HG02798 (cell line): Measurements from ENCODE around the gene SPACA4.
"Not testable (repeated sequence)": the region's sequence is repeated elsewhere in the genome, so short reads cannot be mapped to it uniquely, and the experiment has no call there.

Experiments
- ATAC-seq: cut with Tn5 transposase; IDR thresholded peaks from one replicate; pipeline ENCODE4 v1.9.1; 2021; ENCODE audit warnings: mild to moderate bottlenecking; ENCODE audit not compliant: unreplicated experiment, poor library complexity

The SPACA4 gene

DNA sequence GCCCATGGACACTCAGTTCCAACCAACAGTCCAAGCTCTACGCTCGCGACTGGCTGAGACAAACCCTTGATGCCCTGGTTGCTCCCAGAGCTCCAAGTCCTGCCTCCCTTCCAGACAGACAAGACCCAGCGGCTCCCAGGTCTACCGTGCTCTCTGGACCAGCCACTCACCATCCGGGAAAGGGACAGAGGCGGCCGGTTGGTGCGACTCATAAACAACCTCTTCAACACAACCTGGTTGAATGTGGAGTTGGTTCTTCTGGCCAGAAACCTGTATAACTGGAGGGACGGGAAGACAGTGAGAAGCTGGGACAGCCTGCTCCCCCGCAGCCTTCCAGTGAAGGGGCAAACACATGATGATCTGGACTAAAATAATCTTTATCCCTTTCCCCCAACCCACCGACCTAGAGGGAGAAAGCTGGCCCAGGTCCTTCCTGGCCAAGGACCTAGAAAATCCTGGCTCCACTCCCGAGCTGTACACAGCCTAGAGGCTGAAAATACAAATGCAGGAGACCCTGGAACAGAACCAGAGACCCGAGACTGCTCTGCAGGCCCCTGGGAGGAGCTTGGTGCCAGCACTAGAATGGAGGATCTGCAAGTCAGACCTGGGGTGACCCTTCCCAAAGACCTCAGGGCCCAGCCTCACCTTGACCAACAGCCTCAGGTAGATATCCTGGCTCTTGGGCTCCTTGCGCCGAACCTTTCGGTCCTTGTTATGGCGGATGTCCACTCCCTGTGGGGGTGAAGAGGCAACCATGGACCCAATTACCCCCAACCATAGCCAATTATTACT, 10.8 kb downstream of the SPACA4 start:
- ATAC-seq, result no peak

DNA sequence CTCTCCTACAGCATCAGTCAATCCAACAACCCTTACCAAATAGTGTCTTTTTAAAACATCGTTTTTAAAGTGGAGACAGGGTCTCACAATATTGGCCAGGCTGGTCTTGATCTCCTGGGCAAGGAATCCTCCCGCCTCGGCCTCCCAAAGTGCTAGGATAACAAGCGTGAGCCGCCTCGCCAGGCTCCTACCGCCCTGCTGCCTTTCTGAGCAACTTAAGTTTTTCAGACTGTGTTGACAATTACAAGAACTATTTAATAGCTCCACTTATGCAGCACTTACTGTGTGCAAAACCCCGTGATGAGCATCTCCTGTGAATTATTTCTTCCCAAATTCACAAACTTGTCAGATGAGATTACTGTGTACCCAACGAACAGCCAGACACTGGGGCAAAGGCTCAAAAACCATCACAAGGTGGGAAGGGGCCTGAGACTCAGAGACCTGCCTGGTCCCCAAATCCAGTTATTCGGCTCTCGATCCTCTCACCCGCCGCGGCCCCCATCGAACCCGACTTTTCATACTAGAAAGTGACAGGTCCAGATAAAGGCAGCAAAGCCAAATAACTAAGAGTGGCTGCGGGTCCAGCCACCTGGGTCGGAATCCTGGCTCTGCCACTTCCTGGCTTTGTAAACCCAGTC, 11.9 kb downstream of the SPACA4 start:
- no peak for ATAC-seq

DNA sequence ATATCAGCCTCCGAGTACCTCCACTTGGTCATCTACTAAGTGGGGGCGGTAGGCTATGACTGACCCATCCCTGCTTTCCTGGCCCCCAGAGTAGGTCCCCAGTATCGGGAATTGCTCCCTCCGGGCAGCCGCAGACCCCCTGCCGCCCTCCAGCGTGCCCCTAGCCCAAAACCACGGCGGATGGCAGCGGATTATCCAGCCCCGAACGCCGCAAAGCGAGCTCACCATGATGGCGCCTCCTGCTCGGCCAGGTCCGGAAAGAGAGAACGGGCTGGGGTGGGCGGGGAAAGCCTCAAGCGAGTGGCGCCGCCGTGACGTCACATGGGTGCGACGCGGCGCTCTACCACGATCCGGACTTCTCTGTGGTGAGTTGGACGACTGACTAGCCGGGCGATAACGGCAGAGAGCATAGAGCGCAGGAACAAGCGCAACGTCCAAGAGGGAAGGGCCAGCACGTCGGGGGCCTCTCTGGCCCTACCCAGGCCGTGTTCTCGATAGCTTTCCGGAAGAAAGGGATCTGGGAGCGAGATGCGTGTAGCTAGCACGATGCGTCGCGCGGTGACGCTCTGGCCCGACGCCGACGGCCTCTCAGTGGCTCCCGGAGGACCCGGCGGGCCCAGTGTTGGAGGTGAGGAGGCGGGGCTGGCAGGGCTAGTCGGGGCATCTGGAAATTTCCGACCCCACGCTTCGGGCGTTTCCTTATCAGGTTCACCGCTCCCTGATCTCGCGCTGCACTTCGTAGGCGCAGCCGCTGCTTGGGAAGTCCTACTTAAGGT, 12.6 kb downstream of the SPACA4 start, which contains the start of the genes RPL18 and SPHK2:
RPL18 (minus strand) TSS at position 263 of the 776 bp plus-strand sequence; CDS start at position 228, 35 bp downstream.
SPHK2 (plus strand) TSS at position 591 of the 776 bp plus-strand sequence. CDS start 1,009 bp downstream, outside the sequence.
- ATAC-seq, result peak; percentile 90

DNA sequence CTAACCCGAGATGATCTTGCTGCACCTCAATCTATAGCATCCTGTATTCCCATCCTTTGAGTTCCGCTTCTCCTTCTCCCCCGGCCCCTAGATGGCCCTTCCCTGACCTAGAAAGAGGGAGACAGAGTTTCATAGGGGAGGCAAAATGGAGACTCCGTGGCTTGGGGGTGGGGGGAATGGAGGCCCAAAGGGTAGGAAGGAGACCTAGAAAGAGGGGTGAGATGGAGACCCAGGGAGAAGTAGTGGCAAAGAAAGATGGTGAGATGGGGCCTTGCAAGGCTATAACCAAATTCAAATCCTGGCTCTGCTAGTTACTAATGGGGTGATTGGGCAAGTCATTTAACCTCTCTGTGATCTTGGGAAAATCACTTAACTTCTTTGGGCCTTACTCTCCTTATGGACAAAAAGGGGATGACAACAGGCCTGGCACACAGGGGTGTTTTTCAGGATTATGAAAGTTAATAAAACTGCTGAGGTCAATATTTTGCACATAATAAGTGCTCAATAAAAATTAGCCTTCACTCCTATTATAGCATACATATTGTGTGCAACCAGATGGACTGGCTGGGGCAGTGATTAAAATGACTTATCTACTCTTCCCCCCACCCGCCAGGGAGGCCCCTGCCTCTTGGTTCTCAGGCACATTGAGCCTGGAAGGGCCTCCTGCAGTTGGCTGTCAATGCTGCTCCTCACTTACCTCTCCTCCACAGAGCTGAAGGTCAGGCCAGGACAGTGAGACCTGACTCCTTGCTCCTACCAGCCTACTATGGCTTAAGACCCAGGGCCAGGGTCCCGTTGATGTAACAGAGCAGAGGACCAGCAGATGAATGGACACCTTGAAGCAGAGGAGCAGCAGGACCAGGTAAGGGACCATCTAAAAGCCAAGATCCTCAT, 13.4 kb downstream of the SPACA4 start:
- ATAC-seq, result no peak

DNA sequence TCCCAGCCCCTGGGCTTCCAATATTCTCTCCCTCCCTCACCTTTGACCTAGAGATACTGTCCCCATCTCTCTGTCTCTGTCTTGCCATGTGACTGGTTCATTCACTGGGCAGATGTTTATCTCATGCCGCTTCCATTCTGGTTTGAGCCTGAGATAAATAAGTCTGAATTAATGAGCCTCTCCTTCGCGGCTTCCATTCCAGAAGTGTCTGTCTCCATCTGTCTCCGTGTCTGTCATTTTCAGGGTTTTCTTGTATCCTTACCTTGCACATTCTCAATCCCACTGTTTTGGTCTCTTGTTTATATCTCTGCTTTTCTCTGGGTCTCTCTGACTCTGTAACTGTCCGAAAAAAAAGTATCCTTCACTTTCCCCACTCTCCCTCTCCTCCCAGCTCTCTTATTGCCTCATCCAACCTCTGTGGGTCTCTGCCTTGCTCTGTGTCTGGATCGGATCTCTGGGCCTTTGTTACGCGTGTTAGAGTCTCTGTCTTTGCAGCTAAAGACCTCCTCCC, 17.1 kb downstream of the SPACA4 start:
- ATAC-seq, result no peak

DNA sequence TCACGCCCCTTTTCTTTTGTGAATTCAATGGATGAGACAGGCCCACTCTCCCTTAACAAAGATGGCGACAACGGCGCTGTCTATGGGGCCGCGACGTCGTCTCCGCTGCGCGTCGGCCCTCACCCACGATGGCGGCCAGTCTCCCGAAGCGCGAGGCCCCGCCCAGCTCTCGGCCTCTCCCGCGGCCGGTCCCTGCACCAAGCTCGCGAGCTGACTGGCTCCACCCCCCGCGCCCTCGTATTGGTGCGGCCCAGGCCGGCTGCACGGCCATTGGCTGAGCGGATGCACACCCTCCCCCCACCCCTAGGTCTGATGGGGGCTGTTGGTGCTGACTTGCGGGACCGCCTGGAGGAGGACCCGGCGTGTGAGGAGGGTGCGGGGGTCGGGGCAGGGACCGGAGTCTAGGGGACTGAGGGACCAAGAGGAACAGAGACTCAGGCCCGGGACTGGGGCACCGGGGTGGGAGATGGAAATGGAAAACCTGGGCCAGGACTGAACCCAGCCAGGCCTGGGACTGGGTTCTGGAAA, 17.6 kb downstream of the SPACA4 start:
- peak; percentile 68 for ATAC-seq

DNA sequence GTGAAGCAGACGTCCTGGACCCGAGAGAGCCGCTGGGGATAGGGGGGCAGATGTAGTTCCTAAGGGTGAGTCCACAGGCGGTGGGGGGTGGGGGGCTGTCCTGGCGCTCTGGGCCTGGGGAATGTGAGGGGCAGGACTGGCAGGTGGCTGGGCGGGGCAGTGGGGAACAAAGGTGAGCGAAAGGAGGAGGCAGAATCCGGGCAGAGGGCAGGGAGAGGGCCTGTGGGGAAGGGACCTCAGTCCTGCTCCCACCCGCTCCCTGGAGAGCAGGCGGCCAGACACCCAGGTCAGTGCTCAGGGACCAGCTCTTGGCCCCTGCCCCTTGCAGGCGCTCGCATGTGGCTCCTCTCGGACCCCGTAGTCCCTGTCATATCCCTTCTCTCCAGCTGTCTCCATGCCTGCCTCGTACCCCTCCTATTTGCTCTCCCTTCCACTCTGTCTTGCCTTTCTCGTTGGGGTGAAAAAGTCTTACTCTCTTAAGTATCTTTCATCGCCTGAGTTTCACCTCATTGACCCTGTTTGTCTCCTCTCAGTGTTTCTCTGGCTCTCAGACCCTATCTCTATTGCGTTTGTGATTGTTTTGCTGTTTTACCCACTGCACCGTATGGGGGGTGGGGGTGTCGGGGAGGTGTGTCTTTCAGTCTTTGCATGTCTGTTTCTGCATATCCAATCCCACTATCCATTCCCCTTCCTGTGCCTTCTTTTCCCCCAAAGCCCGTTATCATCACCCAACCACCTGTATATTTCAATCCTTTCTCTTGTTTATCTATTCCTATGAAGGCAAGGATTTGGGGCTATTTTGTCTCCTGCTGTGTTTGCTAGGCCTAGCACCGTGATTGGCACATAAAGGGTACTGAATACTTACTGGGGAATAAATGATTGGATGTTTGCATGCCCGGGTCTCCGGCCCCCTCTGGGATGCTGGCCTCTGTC, 18.5 kb downstream of the SPACA4 start:
- ATAC-seq, result no peak

DNA sequence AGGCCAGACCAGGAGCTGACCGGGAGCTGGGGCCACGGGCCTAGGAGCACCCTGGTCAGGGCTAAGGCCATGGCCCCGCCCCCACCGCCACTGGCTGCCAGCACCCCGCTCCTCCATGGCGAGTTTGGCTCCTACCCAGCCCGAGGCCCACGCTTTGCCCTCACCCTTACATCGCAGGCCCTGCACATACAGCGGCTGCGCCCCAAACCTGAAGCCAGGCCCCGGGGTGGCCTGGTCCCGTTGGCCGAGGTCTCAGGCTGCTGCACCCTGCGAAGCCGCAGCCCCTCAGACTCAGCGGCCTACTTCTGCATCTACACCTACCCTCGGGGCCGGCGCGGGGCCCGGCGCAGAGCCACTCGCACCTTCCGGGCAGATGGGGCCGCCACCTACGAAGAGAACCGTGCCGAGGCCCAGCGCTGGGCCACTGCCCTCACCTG, 19.4 kb downstream of the SPACA4 start:
- no peak for ATAC-seq

DNA sequence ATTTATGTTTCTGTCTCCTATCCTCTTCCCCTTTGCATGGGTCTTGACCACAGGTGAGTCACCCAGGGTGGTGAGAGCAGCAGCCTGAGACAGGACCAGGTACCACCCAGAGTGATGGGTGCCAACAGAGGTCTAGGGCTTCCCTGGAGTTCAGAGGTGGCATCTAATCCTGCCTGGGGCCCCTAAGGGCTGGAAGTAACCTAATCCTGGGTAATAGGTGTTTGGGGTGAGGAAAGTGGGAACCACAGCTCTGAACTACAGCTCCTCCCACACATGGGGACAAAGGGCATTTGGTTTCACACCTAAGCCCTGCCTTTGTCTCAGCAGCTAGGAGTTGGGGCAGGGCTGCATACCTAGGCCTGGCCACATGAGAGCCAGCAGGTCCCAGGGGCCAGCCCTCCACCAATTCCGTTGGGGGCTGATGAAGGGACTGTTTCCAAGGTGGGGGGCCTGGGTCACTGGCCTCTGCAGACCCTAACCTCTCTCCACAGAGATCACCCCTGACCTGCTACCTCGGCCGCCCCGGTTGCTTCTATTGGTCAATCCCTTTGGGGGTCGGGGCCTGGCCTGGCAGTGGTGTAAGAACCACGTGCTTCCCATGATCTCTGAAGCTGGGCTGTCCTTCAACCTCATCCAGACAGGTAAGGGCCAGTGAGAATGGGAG, 20.8 kb downstream of the SPACA4 start:
- ATAC-seq, result no peak

DNA sequence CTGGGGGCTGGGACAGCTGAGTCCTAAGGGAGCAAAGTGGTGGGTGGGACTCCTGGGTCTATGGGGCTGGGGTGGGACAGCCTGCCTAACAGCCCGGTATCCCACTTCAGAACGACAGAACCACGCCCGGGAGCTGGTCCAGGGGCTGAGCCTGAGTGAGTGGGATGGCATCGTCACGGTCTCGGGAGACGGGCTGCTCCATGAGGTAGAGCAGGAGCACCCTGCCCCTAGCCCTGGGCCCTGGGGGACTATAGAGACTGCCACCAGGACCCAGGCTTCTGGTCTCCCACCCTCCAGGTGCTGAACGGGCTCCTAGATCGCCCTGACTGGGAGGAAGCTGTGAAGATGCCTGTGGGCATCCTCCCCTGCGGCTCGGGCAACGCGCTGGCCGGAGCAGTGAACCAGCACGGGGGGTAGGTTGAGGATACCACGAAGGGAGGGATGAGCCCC, 21.3 kb downstream of the SPACA4 start:
- no peak for ATAC-seq

DNA sequence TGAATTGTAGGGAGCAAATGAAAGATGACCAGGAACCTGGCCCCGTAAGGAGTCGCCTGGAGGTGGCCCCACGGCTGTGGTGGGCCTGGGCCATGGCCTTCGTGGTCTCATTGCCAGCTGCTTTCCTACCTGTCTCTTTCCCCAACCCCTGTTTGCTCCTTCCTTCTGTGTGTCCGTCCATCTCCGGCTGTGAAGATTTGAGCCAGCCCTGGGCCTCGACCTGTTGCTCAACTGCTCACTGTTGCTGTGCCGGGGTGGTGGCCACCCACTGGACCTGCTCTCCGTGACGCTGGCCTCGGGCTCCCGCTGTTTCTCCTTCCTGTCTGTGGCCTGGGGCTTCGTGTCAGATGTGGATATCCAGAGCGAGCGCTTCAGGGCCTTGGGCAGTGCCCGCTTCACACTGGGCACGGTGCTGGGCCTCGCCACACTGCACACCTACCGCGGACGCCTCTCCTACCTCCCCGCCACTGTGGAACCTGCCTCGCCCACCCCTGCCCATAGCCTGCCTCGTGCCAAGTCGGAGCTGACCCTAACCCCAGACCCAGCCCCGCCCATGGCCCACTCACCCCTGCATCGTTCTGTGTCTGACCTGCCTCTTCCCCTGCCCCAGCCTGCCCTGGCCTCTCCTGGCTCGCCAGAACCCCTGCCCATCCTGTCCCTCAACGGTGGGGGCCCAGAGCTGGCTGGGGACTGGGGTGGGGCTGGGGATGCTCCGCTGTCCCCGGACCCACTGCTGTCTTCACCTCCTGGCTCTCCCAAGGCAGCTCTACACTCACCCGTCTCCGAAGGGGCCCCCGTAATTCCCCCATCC, 22.1 kb downstream of the SPACA4 start:
- ATAC-seq, result no peak

DNA sequence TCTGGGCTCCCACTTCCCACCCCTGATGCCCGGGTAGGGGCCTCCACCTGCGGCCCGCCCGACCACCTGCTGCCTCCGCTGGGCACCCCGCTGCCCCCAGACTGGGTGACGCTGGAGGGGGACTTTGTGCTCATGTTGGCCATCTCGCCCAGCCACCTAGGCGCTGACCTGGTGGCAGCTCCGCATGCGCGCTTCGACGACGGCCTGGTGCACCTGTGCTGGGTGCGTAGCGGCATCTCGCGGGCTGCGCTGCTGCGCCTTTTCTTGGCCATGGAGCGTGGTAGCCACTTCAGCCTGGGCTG, 22.7 kb downstream of the SPACA4 start:
- no peak for ATAC-seq

DNA sequence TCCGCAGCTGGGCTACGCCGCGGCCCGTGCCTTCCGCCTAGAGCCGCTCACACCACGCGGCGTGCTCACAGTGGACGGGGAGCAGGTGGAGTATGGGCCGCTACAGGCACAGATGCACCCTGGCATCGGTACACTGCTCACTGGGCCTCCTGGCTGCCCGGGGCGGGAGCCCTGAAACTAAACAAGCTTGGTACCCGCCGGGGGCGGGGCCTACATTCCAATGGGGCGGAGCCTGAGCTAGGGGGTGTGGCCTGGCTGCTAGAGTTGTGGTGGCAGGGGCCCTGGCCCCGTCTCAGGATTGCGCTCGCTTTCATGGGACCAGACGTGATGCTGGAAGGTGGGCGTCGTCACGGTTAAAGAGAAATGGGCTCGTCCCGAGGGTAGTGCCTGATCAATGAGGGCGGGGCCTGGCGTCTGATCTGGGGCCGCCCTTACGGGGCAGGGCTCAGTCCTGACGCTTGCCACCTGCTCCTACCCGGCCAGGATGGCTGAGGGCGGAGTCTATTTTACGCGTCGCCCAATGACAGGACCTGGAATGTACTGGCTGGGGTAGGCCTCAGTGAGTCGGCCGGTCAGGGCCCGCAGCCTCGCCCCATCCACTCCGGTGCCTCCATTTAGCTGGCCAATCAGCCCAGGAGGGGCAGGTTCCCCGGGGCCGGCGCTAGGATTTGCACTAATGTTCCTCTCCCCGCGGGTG, 23.2 kb downstream of the SPACA4 start:
- no peak for ATAC-seq

DNA sequence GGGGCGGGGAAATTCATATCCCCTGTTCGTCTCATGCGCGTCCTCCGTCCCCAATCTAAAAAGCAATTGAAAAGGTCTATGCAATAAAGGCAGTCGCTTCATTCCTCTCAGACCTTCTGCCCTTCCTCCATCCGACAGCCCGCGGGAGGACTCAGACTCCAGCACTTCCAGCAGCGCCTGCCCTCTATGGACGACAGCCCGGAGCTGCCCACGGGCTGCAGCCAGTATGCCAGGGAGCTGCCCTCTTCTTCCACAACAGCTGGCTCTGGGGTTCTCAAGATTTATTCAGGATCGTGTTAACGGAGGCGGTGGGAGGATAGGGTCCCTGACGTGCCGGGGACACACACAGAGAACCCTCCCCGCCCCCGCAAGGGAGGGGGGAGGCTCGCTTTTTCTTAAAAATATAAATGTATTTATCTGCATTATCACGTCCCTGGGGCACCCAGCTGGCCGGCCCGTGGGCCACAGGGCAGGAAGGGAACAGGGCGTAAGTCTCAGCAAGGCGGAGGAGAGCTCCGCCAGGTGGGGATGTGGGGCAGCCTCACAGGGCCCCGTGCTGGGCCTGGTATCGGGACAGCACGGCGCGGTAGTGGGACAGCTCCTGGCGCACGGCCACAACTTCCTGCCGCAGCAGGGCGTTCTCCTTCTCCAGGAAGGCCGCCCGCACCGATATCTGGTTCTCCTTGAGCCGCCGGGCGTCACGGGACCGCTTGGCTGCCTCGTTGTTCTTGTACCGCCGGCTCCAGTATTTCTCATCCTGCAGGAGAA, 23.9 kb downstream of the SPACA4 start:
- ATAC-seq, result no peak

DNA sequence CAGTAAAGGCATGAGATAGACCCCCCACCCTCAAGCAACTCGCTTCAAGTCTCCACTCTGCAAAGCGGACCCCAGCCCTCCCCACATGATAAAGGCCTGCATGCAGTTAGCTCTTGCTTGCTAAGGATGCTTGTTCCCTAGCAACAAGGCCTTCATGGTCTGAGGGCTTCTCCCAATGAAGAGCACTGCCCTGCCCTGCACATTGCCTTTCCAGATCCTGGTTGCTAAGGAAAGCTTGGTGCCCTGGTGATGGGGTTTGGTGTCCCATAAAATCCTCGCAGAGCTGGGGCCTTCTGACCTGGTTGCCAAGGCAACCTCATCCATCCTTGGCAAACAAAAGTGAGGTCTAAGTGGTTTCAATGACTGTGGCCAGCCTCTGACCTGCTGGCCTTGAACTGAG, 24.7 kb downstream of the SPACA4 start:
- no peak for ATAC-seq

DNA sequence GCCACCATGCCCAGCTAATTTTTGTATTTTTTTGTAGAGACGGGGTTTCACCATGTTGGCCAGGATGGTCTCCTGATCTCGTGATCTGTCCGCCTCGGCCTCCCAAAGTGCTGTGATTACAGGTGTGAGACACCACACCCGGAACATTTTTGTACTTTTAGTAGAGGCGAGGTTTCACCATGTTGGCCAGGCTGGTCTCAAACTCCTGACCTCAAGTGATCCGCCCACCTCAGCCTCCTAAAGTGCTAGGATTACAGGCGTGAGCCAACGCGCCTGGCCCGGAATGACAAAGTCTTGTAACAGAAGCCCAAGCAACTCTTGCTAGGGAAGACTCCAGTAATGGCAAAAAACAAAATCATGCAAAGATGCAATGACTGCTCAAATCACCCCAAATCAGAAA, 25.7 kb downstream of the SPACA4 start:
- not testable (repeated sequence) for ATAC-seq
